Measurements from ENCODE around the gene C10orf88. TPM values are rescaled to one million over a fixed set of nuclear protein-coding genes. Genes with fewer than 3 reads are reported as not detected.

The C10orf88 gene
- total and polyA plus RNA-seq, 2 of the 8 experiments (the other 6 are each of a cell fraction or from before 2014, with no cell fraction given), result 3.2 to 11.0 TPM

GRCh38 chr10:122986335-122986734, 32.3 kb upstream of the C10orf88 start:
- Histone ChIP-seq H4K91ac (replicated peaks; ENCODE audit: insufficient read length, low read length) (no peak overlapping the region), H2BK20ac (ENCODE audit: low read length) (no peak overlapping the region), H2AK5ac (ENCODE audit: low read depth, low read length) (no peak overlapping the region), H2BK120ac (replicated peaks; ENCODE audit: low read depth, low read length) (no peak overlapping the region), H3K4me3 (ENCODE audit: extremely low read depth in 1 of 4, insufficient read depth in 2 of 4, low read depth in 3 of 4, low read length in 4 of 4) (no peak overlapping the region), H3K4me2 (ENCODE audit: insufficient read depth in 1 of 2, low read depth in 2 of 2, low read length in 2 of 2) (no peak overlapping the region), H4K5ac (ENCODE audit: insufficient read length, low read depth, low read length) (no peak overlapping the region), H2BK12ac (ENCODE audit: low read depth, low read length) (no peak overlapping the region), H3K14ac (ENCODE audit: insufficient read length) (no peak overlapping the region), H4K20me1 (replicated peaks in 1 of 2; ENCODE audit: control insufficient read depth in 1 of 2, insufficient read depth in 2 of 2, low read length in 2 of 2) (no peaks in the 10 kb centered on the region), H3K23me2 (ENCODE audit: low read depth, low read length) (no peaks in the 10 kb centered on the region), H2AFZ (ENCODE audit: low read length) (no peak overlapping the region), H3K9me3 (ENCODE audit: insufficient read depth in 2 of 2, low read depth in 1 of 2, low read length in 1 of 2) (no peaks in the 10 kb centered on the region), H3K27ac (ENCODE audit: low read depth, low read length) (no peak overlapping the region), H2BK15ac (ENCODE audit: low read length) (no peak overlapping the region), H3K18ac (ENCODE audit: extremely low read depth, low read length) (no peak overlapping the region), H3K23ac (ENCODE audit: insufficient read length) (no peak overlapping the region), H3K4me1 (replicated peaks in 1 of 4; ENCODE audit: control insufficient read depth in 3 of 4, insufficient read depth in 4 of 4, low read length in 3 of 4) (no peaks in the 10 kb centered on the region), H3K79me1 (ENCODE audit: low read depth, low read length) (no peaks in the 10 kb centered on the region), H3K9ac (replicated peaks in 1 of 4; ENCODE audit: extremely low read depth in 1 of 4, low read depth in 3 of 4, low read length in 3 of 4) (no peak overlapping the region), H4K8ac (ENCODE audit: extremely low read depth, insufficient read depth, low read length) (no peak overlapping the region), H3K27me3 (replicated peaks in 1 of 4; ENCODE audit: control insufficient read depth in 3 of 4, extremely low read depth in 1 of 4, insufficient read depth in 3 of 4, low read length in 3 of 4) (no peaks in the 10 kb centered on the region), H3K79me2 (ENCODE audit: control insufficient read depth in 1 of 2, insufficient read depth in 2 of 2, low read length in 2 of 2) (no peaks in the 10 kb centered on the region), H3K4ac (replicated peaks; ENCODE audit: insufficient read length, low read depth, low read length) (no peak overlapping the region), H2BK5ac (ENCODE audit: low read depth, low read length) (no peak overlapping the region), H3K56ac (replicated peaks; ENCODE audit: insufficient read length, low read depth, low read length) (no peak overlapping the region), H3K36me3 (ENCODE audit: control insufficient read depth in 2 of 4, insufficient read depth in 4 of 4, low read length in 3 of 4) (peaks cover 0 to 7% (median 2%) of the 10 kb centered on the region in 4 experiments; a peak in 2 of 8 replicates)
- 93% methylated on average over 6 of the region's 6 CpGs; no CpG with 5 or more reads in 1 of the 2 experiments for WGBS, 2 experiments (ENCODE audit: extremely low coverage in 1 of 2, insufficient coverage in 1 of 2, insufficient read length in 1 of 2, insufficient replicate concordance in 2 of 2, low coverage in 1 of 2, low lambda C conversion rate in 2 of 2, missing lambda C conversion rate in 1 of 2)
- no peak for TF ChIP-seq SP4 (IDR thresholded peaks at IDR 0.05; ENCODE audit: low read length)
- no peak for TF ChIP-seq CBX8 (IDR thresholded peaks at IDR 0.05; ENCODE audit: borderline replicate concordance, low read depth, low read length)
- TF ChIP-seq RNF2 (IDR thresholded peaks at IDR 0.05; ENCODE audit: borderline replicate concordance, low read depth, low read length, missing control alignments, poor library complexity, severe bottlenecking), result no peak
- TF ChIP-seq GTF2F1 (IDR thresholded peaks at IDR 0.05; ENCODE audit: borderline replicate concordance, low read depth, low read length), result no peak
- TF ChIP-seq BRCA1 (IDR thresholded peaks at IDR 0.05; ENCODE audit: low read depth, low read length), result no peak
- TF ChIP-seq ATF3 (IDR thresholded peaks at IDR 0.05; ENCODE audit: insufficient read depth, low read depth, low read length), result no peak
- TF ChIP-seq POLR2AphosphoS5 (IDR thresholded peaks at IDR 0.05; ENCODE audit: low read depth, low read length), result no peak
- TF ChIP-seq BCL11A (IDR thresholded peaks at IDR 0.05; ENCODE audit: low read depth in 2 of 2, low read length in 2 of 2), result no peak
- CTCF ChIA-PET (ENCODE audit: partially characterized antibody), result no interaction called here
- FAIRE-seq (no peak), DNase-seq (ENCODE audit: low read depth in 1 of 2, low spot score in 2 of 2) (no peak)
- POLR2A ChIA-PET (ENCODE audit: partially characterized antibody), result interaction anchor here (1.3 kb wide), 1 partner anchor 13 kb away, joined by 3 read pairs; no protein-coding TSS in a partner anchor
